IMR-90 (cell line): ENCODE data around the gene AHNAK. TPM values are rescaled to one million over a fixed set of nuclear protein-coding genes. Genes with fewer than 3 reads are reported as not detected.

Experiments
- ATAC-seq: fragments of 200-7000 bp; cut with Tn5 transposase; 2 replicates; pipeline ENCODE4 v1.9.1; 2020; ENCODE audit warnings: low read depth, mild to moderate bottlenecking, moderate library complexity
- BruUV-seq: library from RNA; stranded (reverse); fragments of 400-500 nt; replicated peaks from 2 replicates; lab custom pipeline; 2021; lab: Mats Ljungman, UMichigan
- CTCF ChIA-PET: fragments of 300-600 bp; formaldehyde crosslinking; extraction: SDS; loops from one replicate; lab custom pipeline; 2021; ENCODE audit warnings: antibody characterized with exemption; lab: Yijun Ruan, JAX
- POLR2A ChIA-PET: fragments of 300-600 bp; sonication (Branson Sonifier 250); formaldehyde crosslinking; loops from one replicate; lab custom pipeline; 2022; ENCODE audit warnings: antibody characterized with exemption; ENCODE audit not compliant: unreplicated experiment; lab: Charles Lee
- DNase-seq: peaks from one replicate; pipeline ENCODE4 v3.0.0; 2013
- H2AFZ ChIP-seq: replicated peaks from 2 replicates; pipeline ENCODE3; 2013; ENCODE audit warnings: low read length, mild to moderate bottlenecking; ENCODE audit not compliant: poor library complexity
- H2AK5ac ChIP-seq: 2 replicates; pipeline ENCODE4 v1.6.1; 2013; ENCODE audit warnings: low read depth, low read length, inconsistent platforms
- H2AK9ac ChIP-seq: replicated peaks from 2 replicates; pipeline ENCODE3; 2013; ENCODE audit warnings: mild to moderate bottlenecking, low read depth, low read length, moderate library complexity; ENCODE audit not compliant: poor library complexity
- H2BK120ac ChIP-seq: 2 replicates; pipeline ENCODE4 v1.6.1; 2013; ENCODE audit warnings: low read depth, low read length, inconsistent platforms
- H2BK15ac ChIP-seq: 3 replicates; pipeline ENCODE4 v1.6.1; 2013; ENCODE audit warnings: low read depth, low read length, inconsistent platforms
- H2BK20ac ChIP-seq: 2 replicates; pipeline ENCODE4 v1.6.1; 2013; ENCODE audit warnings: low read depth, mild to moderate bottlenecking, inconsistent platforms, low read length, moderate library complexity
- H2BK5ac ChIP-seq: 2 replicates; pipeline ENCODE4 v1.6.1; 2013; ENCODE audit warnings: mild to moderate bottlenecking, low read depth, low read length, inconsistent platforms; ENCODE audit not compliant: poor library complexity, severe bottlenecking
- H3K14ac ChIP-seq: replicated peaks from 2 replicates; pipeline ENCODE4 v1.6.1; 2013; ENCODE audit warnings: low read depth, low read length, inconsistent platforms
- H3K18ac ChIP-seq: 2 replicates; pipeline ENCODE4 v1.6.1; 2013; ENCODE audit warnings: low read depth, low read length, control low read depth
- H3K23ac ChIP-seq: 2 replicates; pipeline ENCODE4 v1.6.1; 2013; ENCODE audit warnings: low read depth, low read length, inconsistent platforms
- H3K27ac ChIP-seq: 2 replicates; pipeline ENCODE4 v1.5.1; 2013; ENCODE audit warnings: mild to moderate bottlenecking, control low read depth, low read length; ENCODE audit not compliant: insufficient read depth
- H3K27me3 ChIP-seq: 2 replicates; pipeline ENCODE4 v1.6.1; 2013; ENCODE audit warnings: low read length; ENCODE audit not compliant: control insufficient read depth, insufficient read depth
- H3K36me3 ChIP-seq: 2 replicates; pipeline ENCODE4 v1.6.1; 2013; ENCODE audit warnings: low read length, mixed read lengths; ENCODE audit not compliant: control insufficient read depth, insufficient read depth
- H3K4ac ChIP-seq: 2 replicates; pipeline ENCODE4 v1.6.1; 2013; ENCODE audit warnings: low read depth, low read length, inconsistent platforms
- H3K4me1 ChIP-seq: 2 replicates; pipeline ENCODE4 v1.6.1; 2013; ENCODE audit warnings: low read length, mixed read lengths; ENCODE audit not compliant: control insufficient read depth, insufficient read depth
- H3K4me2 ChIP-seq: 2 replicates; pipeline ENCODE4 v1.6.1; 2013; ENCODE audit warnings: low read depth, mild to moderate bottlenecking, control low read depth, low read length, moderate library complexity
- H3K4me3 ChIP-seq: 2 replicates; pipeline ENCODE4 v1.5.1; 2013; ENCODE audit warnings: low read depth, mild to moderate bottlenecking, control low read depth, low read length, moderate library complexity; ENCODE audit not compliant: insufficient read depth
- H3K56ac ChIP-seq: 2 replicates; pipeline ENCODE4 v1.6.1; 2013; ENCODE audit warnings: low read length, inconsistent platforms; ENCODE audit not compliant: insufficient read depth; ENCODE audit errors: extremely low read depth
- H3K79me1 ChIP-seq, 2 experiments: 2 replicates each; pipeline ENCODE4 v1.6.1; 2013; ENCODE audit warnings: low read length in 2 of 2, inconsistent platforms in 1 of 2, low read depth in 1 of 2
- H3K9ac ChIP-seq: 2 replicates; pipeline ENCODE4 v1.6.1; 2013; ENCODE audit warnings: low read depth, low read length, control low read depth
- H3K9me1 ChIP-seq: 2 replicates; pipeline ENCODE4 v1.6.1; 2013; ENCODE audit warnings: low read length, inconsistent platforms; ENCODE audit not compliant: insufficient read depth
- H3K9me3 ChIP-seq: 2 replicates; pipeline ENCODE4 v1.6.1; 2013; ENCODE audit warnings: low read length; ENCODE audit not compliant: control insufficient read depth, insufficient read depth
- H4K20me1 ChIP-seq: 2 replicates; pipeline ENCODE4 v1.6.1; 2013; ENCODE audit warnings: low read length, inconsistent platforms; ENCODE audit not compliant: insufficient read depth
- H4K5ac ChIP-seq: 2 replicates; pipeline ENCODE4 v1.6.1; 2013; ENCODE audit warnings: mild to moderate bottlenecking, low read depth, low read length, control low read depth
- H4K8ac ChIP-seq, 2 experiments: 2 replicates each; pipeline ENCODE4 v1.6.1; 2013; ENCODE audit warnings: low read depth in 2 of 2, low read length in 2 of 2, control low read depth in 1 of 2, inconsistent platforms in 1 of 2
- H4K91ac ChIP-seq: 2 replicates; pipeline ENCODE4 v1.6.1; 2013; ENCODE audit warnings: low read depth, low read length, inconsistent platforms; ENCODE audit not compliant: insufficient read depth
- CHD1 ChIP-seq: IDR thresholded peaks from 2 replicates; pipeline ENCODE4 v1.6.1; 2012; ENCODE audit warnings: low read depth, low read length, improper control_type of control experiment
- FOS ChIP-seq: fragments of 150-350 bp; IDR thresholded peaks from 2 replicates; pipeline ENCODE4 v1.6.1; 2016; ENCODE audit warnings: low read depth, low read length
- MAZ ChIP-seq: IDR thresholded peaks from 2 replicates; pipeline ENCODE4 v1.6.1; 2012; ENCODE audit warnings: low read depth, mild to moderate bottlenecking, low read length, improper control_type of control experiment, moderate library complexity, borderline replicate concordance
- NFE2L2 ChIP-seq: fragments of 150-350 bp; IDR thresholded peaks from 2 replicates; pipeline ENCODE4 v1.6.1; 2016; ENCODE audit warnings: low read depth, mild to moderate bottlenecking, low read length
- WGBS, 2 experiments: methylation state at CpG; one replicate each; pipeline versions ENCODE4 v1.1.5 to v1.1.7; 2013; ENCODE audit warnings: missing lambda C conversion rate in 2 of 2; ENCODE audit not compliant: insufficient read length in 1 of 2; ENCODE audit errors: extremely low coverage in 2 of 2; 5-methylcytosine and 5-hydroxymethylcytosine counted together
- dilution Hi-C: fragments of 300-500 bp; cut with HindIII; formaldehyde crosslinking; loops from one replicate; pipeline ENCODE4 v1.14.3; 2018; ENCODE audit warnings: low sequenced_read_pairs; ENCODE audit not compliant: unreplicated experiment
- in situ Hi-C: fragments of 300-500 bp; cut with MboI; formaldehyde crosslinking; loops from 3 replicates; pipeline ENCODE4 v1.14.3; 2019; ENCODE audit warnings: low sequenced_read_pairs, inconsistent platforms, mixed read lengths
- intact Hi-C: fragments of 100-400 bp; cut with micrococcal nuclease; formaldehyde crosslinking; loops from 2 replicates; pipeline ENCODE4 v1.10.0; 2022
- polyA plus RNA-seq, 3 experiments: library from polyadenylated mRNA; depleted of rRNA; stranded (reverse); fragments of >200 nt; gene quantifications; 2 replicates each; pipeline ENCODE4 v1.2.3, GENCODE V29; 2012; ENCODE audit warnings: low replicate concordance in 1 of 3
- total RNA-seq: library from RNA; depleted of rRNA; stranded (reverse); fragments of >200 nt; gene quantifications from 2 replicates; pipeline ENCODE4 v1.2.3, GENCODE V29; 2012

Gene AHNAK
- total and polyA plus RNA-seq, 2 of the 4 experiments (the other 2 are of a cell fraction) = 95.1 to 695 TPM

- intact Hi-C loops = no loop called here
- in situ Hi-C loops = no loop called here
Observed at GRCh38 chr11:62534779-62535545, 11.6 kb downstream of the AHNAK start.

More at GRCh38 chr11:62534779-62535545, 11.6 kb downstream of the AHNAK start:
- H3K4me1 ChIP-seq = peaks cover 27% of the 10 kb centered on the region
- DNase-seq (no peak), ATAC-seq (no peak)
- H3K4ac ChIP-seq = no peak overlapping the region
- H3K4me3 ChIP-seq = no peak overlapping the region
- H2BK20ac ChIP-seq = no peak overlapping the region
- no peaks in the 10 kb centered on the region for H3K27me3 ChIP-seq
- H3K27ac ChIP-seq = no peak overlapping the region
- H2BK5ac ChIP-seq = no peak overlapping the region
- no peak overlapping the region for H3K4me2 ChIP-seq
- H3K23ac ChIP-seq = no peak overlapping the region
- no peak overlapping the region for H4K91ac ChIP-seq
- peaks cover 36 to 76% of the 10 kb centered on the region in 2 experiments for H3K79me1 ChIP-seq
- dilution Hi-C loops = no loop called here
- H4K20me1 ChIP-seq = peaks cover 100% of the 10 kb centered on the region
- WGBS, 2 experiments = 83% methylated on average over 7 of the region's 19 CpGs; no CpG with 5 or more reads in 1 of the 2 experiments
- no peak overlapping the region for H3K18ac ChIP-seq
- no peak overlapping the region for H2BK15ac ChIP-seq
- no peak overlapping the region for H3K56ac ChIP-seq
- H3K14ac ChIP-seq = no peak overlapping the region
- no peak overlapping the region for H2AK5ac ChIP-seq
- no TSS peak for BruUV-seq
- no peak overlapping the region for H2AK9ac ChIP-seq
- no peaks in the 10 kb centered on the region for H3K9me3 ChIP-seq
- TF ChIP-seq MAZ (no peak), FOS (no peak), NFE2L2 (no peak), CHD1 (no peak)
- H4K8ac ChIP-seq = no peak overlapping the region
- ChIA-PET POLR2A (interaction anchor here (0.6 kb wide), 2 partner anchors 23 to 41 kb away, joined by 3 to 6 read pairs; no protein-coding TSS in a partner anchor), CTCF (interaction anchor here (0.7 kb wide), 1 partner anchor 114 kb away, joined by 3 read pairs; no protein-coding TSS in a partner anchor)
- no peak overlapping the region for H4K5ac ChIP-seq
- peaks cover 35% of the 10 kb centered on the region for H3K9me1 ChIP-seq
- H3K9ac ChIP-seq = no peak overlapping the region
- H2BK120ac ChIP-seq = no peak overlapping the region
- H3K36me3 ChIP-seq = peaks cover 70% of the 10 kb centered on the region
- H2AFZ ChIP-seq = no peak overlapping the region
